CD14-positive monocyte (primary cell): ENCODE data around the gene MAN2B2. TPM values are rescaled to one million over a fixed set of nuclear protein-coding genes. Genes with fewer than 3 reads are reported as not detected.

Experiments
- DNase-seq, 3 donors: peaks; one replicate each; pipeline ENCODE4 v3.0.0-alpha.2; 2011 to 2022
- H2AFZ ChIP-seq: 2 replicates; pipeline ENCODE4 v1.6.0; 2012; ENCODE audit warnings: mild to moderate bottlenecking, low read depth, low read length, inconsistent platforms; ENCODE audit not compliant: insufficient read depth, poor library complexity, severe bottlenecking
- H3K27ac ChIP-seq, 2 donors: 1 replicate in 1 of 2; 2 replicates in 1 of 2; pipeline ENCODE4 v1.5.1; 2012 to 2013; ENCODE audit warnings: low read length in 2 of 2, control low read depth in 1 of 2, inconsistent platforms in 1 of 2, low read depth in 1 of 2, mild to moderate bottlenecking in 1 of 2
- H3K27me3 ChIP-seq, 2 donors: one replicate each; pipeline versions ENCODE4 v1.6.0 to v1.6.1; 2011 to 2013; ENCODE audit warnings: low read length in 2 of 2; ENCODE audit not compliant: control insufficient read depth in 2 of 2, insufficient read depth in 2 of 2
- H3K36me3 ChIP-seq, 2 donors: replicated peaks in 1 of 2; 1 replicate in 1 of 2; 2 replicates in 1 of 2; pipeline versions ENCODE4 v1.5.1 to v1.6.1; 2012 to 2013; ENCODE audit warnings: low read length in 2 of 2, control low read depth in 1 of 2, inconsistent platforms in 1 of 2, mild to moderate bottlenecking in 1 of 2; ENCODE audit not compliant: insufficient read depth in 2 of 2, control insufficient read depth in 1 of 2
- H3K4me1 ChIP-seq, 2 donors: 1 replicate in 1 of 2; 2 replicates in 1 of 2; pipeline versions ENCODE4 v1.5.1 to v1.6.1; 2012 to 2013; ENCODE audit warnings: low read length in 2 of 2, control low read depth in 1 of 2, inconsistent platforms in 1 of 2, mild to moderate bottlenecking in 1 of 2, moderate library complexity in 1 of 2; ENCODE audit not compliant: insufficient read depth in 2 of 2, control insufficient read depth in 1 of 2
- H3K4me2 ChIP-seq: replicated peaks from 2 replicates; pipeline ENCODE3; 2012; ENCODE audit warnings: low read length, moderate library complexity, mild to moderate bottlenecking; ENCODE audit not compliant: poor library complexity, severe bottlenecking; ENCODE audit errors: extremely low read depth
- H3K4me3 ChIP-seq, 3 experiments: fragments of 200-600 bp in 1 of 3; sonication (generic) in 1 of 3; replicated peaks in 1 of 3; 1 replicate in 2 of 3; 2 replicates in 1 of 3; pipeline ENCODE4 v1.5.1; 2011 to 2013; ENCODE audit warnings: low read length in 3 of 3, mild to moderate bottlenecking in 3 of 3, control low read depth in 2 of 3, low read depth in 2 of 3, inconsistent platforms in 1 of 3, moderate library complexity in 1 of 3
- H3K79me2 ChIP-seq: 2 replicates; pipeline ENCODE4 v1.6.0; 2012; ENCODE audit warnings: mild to moderate bottlenecking, control low read depth, inconsistent platforms, low read length, moderate library complexity; ENCODE audit not compliant: insufficient read depth
- H3K9ac ChIP-seq: 2 replicates; pipeline ENCODE4 v1.6.0; 2017; ENCODE audit warnings: low read length, mild to moderate bottlenecking; ENCODE audit not compliant: insufficient read depth, poor library complexity, severe bottlenecking
- H3K9me3 ChIP-seq, 2 donors: replicated peaks in 1 of 2; 1 replicate in 1 of 2; 2 replicates in 1 of 2; pipeline versions ENCODE4 v1.5.1 to v1.6.1; 2012 to 2013; ENCODE audit warnings: low read length in 2 of 2, control low read depth in 1 of 2; ENCODE audit not compliant: control insufficient read depth in 1 of 2, insufficient read depth in 1 of 2
- H4K20me1 ChIP-seq: 2 replicates; pipeline ENCODE4 v1.6.0; 2012; ENCODE audit warnings: mild to moderate bottlenecking, low read length, control low read depth, moderate library complexity; ENCODE audit not compliant: insufficient read depth
- H3K27ac Mint-ChIP-seq, 7 donors: one replicate each; pipeline ENCODE4 v1.8.0; 2020; ENCODE audit warnings: mild to moderate bottlenecking in 7 of 7, mixed read lengths in 7 of 7, moderate library complexity in 6 of 7, inconsistent platforms in 2 of 7
- H3K27me3 Mint-ChIP-seq, 3 donors: one replicate each; pipeline ENCODE4 v1.8.0; 2021 to 2022; ENCODE audit warnings: low read depth in 3 of 3, mild to moderate bottlenecking in 3 of 3, mixed read lengths in 3 of 3, moderate library complexity in 3 of 3, inconsistent platforms in 1 of 3
- H3K36me3 Mint-ChIP-seq, 2 donors: one replicate each; pipeline ENCODE4 v1.8.0; 2020; ENCODE audit warnings: mixed read lengths in 2 of 2, inconsistent platforms in 1 of 2, mild to moderate bottlenecking in 1 of 2
- H3K4me1 Mint-ChIP-seq: one replicate; pipeline ENCODE4 v1.8.0; 2020; ENCODE audit warnings: mild to moderate bottlenecking, mixed read lengths
- H3K4me3 Mint-ChIP-seq, 2 donors: one replicate each; pipeline ENCODE4 v1.8.0; 2020; ENCODE audit warnings: mild to moderate bottlenecking in 2 of 2, mixed read lengths in 2 of 2, moderate library complexity in 1 of 2
- H3K9me3 Mint-ChIP-seq, 7 donors: one replicate each; pipeline ENCODE4 v1.8.0; 2020 to 2022; ENCODE audit warnings: mixed read lengths in 7 of 7, mild to moderate bottlenecking in 6 of 7, moderate library complexity in 6 of 7, inconsistent platforms in 2 of 7
- WGBS: methylation state at CpG from one replicate; pipeline ENCODE4 v1.1.5; 2013; ENCODE audit warnings: missing lambda C conversion rate; ENCODE audit not compliant: insufficient coverage; 5-methylcytosine and 5-hydroxymethylcytosine counted together
- intact Hi-C, 2 donors: fragments of 100-400 bp; cut with micrococcal nuclease; formaldehyde crosslinking; loops; one replicate each; pipeline versions ENCODE4 v1.15.0 to v1.15.1; 2023
- polyA plus RNA-seq, 3 donors: library from polyadenylated mRNA; depleted of rRNA in 1 of 3; unstranded in 2 of 3; stranded (reverse) in 1 of 3; fragments of 300-500 nt in 2 of 3; fragments of >200 nt in 1 of 3; fragmentation: Illumina TruSeq in 2 of 3; gene quantifications; 1 replicate in 2 of 3; 2 replicates in 1 of 3; pipeline ENCODE4 v1.2.3, GENCODE V29; 2012 to 2021
- TF ChIP-seq, protein P1 (sequence below): fragments of 200-600 bp; IDR thresholded peaks from one replicate; pipeline ENCODE4 v1.8.0; 2022; ENCODE audit warnings: antibody characterized with exemption, mild to moderate bottlenecking

Gene MAN2B2
- polyA plus RNA-seq, 3 donors = 9.6 to 28.4 (median 10.6) TPM

DNA sequence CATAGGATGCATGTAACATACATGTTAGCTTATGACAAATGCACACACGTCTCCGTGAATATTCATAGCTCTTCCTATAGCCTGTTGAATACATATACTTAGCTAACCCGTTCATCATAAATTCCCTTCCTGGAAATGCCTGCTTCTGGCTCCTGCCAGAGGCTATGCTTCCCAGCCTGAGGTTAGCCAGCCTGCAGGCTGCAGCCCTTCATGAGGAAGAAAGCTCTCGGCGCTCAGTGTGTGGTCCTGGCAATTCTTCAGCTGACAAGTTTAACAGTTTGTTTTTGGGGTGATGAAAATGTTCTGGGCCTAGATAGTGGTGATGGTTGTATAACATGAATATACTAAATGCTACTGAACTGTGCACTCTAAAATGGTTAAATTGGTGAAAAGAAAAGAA lies 48.8 kb upstream of the MAN2B2 start:
- Histone ChIP-seq H3K27me3 (no peaks in the 10 kb centered on the region), H3K4me1 (no peaks in the 10 kb centered on the region)
- WGBS = no CpG with 5 or more reads among the region's 5 CpGs

GRCh38 chr4:6526671-6527091 lies 48.3 kb upstream of the MAN2B2 start:
- Histone ChIP-seq H3K9me3 (no peaks in the 10 kb centered on the region), H4K20me1 (no peaks in the 10 kb centered on the region), H2AFZ (no peak overlapping the region), H3K4me2 (no peak overlapping the region), H3K27me3 (no peaks in the 10 kb centered on the region), H3K79me2 (no peaks in the 10 kb centered on the region), H3K36me3 (no peaks in the 10 kb centered on the region), H3K27ac (no peak overlapping the region), H3K4me1 (no peaks in the 10 kb centered on the region), H3K9ac (no peak overlapping the region), H3K4me3 (no peak overlapping the region)
- peaks cover 0 to 2% (median 0%) of the 10 kb centered on the region in 7 donors for H3K9me3 Mint-ChIP-seq
- DNase-seq = no peak
- TF ChIP-seq, protein P1, sequence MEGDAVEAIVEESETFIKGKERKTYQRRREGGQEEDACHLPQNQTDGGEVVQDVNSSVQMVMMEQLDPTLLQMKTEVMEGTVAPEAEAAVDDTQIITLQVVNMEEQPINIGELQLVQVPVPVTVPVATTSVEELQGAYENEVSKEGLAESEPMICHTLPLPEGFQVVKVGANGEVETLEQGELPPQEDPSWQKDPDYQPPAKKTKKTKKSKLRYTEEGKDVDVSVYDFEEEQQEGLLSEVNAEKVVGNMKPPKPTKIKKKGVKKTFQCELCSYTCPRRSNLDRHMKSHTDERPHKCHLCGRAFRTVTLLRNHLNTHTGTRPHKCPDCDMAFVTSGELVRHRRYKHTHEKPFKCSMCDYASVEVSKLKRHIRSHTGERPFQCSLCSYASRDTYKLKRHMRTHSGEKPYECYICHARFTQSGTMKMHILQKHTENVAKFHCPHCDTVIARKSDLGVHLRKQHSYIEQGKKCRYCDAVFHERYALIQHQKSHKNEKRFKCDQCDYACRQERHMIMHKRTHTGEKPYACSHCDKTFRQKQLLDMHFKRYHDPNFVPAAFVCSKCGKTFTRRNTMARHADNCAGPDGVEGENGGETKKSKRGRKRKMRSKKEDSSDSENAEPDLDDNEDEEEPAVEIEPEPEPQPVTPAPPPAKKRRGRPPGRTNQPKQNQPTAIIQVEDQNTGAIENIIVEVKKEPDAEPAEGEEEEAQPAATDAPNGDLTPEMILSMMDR = no peak
- H3K36me3 Mint-ChIP-seq = no peaks in the 10 kb centered on the region
- no peaks in the 10 kb centered on the region for H3K4me1 Mint-ChIP-seq
- H3K27ac Mint-ChIP-seq = no peak overlapping the region
- intact Hi-C loops = no loop called here
- 48% methylated on average over 7 of the region's 9 CpGs for WGBS
- H3K4me3 Mint-ChIP-seq = no peak overlapping the region
- H3K27me3 Mint-ChIP-seq = peaks cover 0 to 3% (median 1%) of the 10 kb centered on the region in 3 donors

More for the DNA sequence above, 48.8 kb upstream of the MAN2B2 start:
- intact Hi-C loops = no loop called here
- H3K9ac ChIP-seq = no peak overlapping the region
- H3K9me3 Mint-ChIP-seq = peaks cover 0 to 2% (median 0%) of the 10 kb centered on the region in 7 donors
- no peaks in the 10 kb centered on the region for H3K36me3 ChIP-seq
- no peak overlapping the region for H2AFZ ChIP-seq
- H3K4me3 Mint-ChIP-seq = no peak overlapping the region
- H3K27me3 Mint-ChIP-seq = peaks cover 0 to 5% (median 1%) of the 10 kb centered on the region in 3 donors
- H3K4me2 ChIP-seq = no peak overlapping the region
- H3K79me2 ChIP-seq = no peaks in the 10 kb centered on the region
- no peaks in the 10 kb centered on the region for H3K9me3 ChIP-seq
- H3K27ac Mint-ChIP-seq = no peak overlapping the region
- DNase-seq = no peak
- H3K27ac ChIP-seq = no peak overlapping the region
- no peaks in the 10 kb centered on the region for H3K36me3 Mint-ChIP-seq
- no peaks in the 10 kb centered on the region for H3K4me1 Mint-ChIP-seq
- H3K4me3 ChIP-seq = no peak overlapping the region
- no peaks in the 10 kb centered on the region for H4K20me1 ChIP-seq
- TF ChIP-seq, protein P1 = no peak
